Neural cell (in vitro differentiated cells): ENCODE results near the gene C1orf105.

Experiments
- CTCF ChIP-seq: fragments of 450-650 bp; IDR thresholded peaks from 2 replicates; pipeline ENCODE4 v1.5.1; 2014; ENCODE audit warnings: antibody characterized with exemption, mild to moderate bottlenecking, moderate library complexity; ENCODE audit not compliant: poor library complexity, severe bottlenecking
- EP300 ChIP-seq: fragments of 450-650 bp; conservative IDR thresholded peaks from 2 replicates; pipeline ENCODE4 v1.6.1; 2014; ENCODE audit warnings: antibody characterized with exemption, mild to moderate bottlenecking, moderate library complexity; ENCODE audit not compliant: poor library complexity, severe bottlenecking
- EZH2 ChIP-seq: fragments of 200-600, 300-800 bp; shearing (Covaris generic), sonication (generic); IDR thresholded peaks from 2 replicates; pipeline ENCODE4 v1.6.1; 2014; ENCODE audit warnings: antibody characterized with exemption, low read length, borderline replicate concordance, mild to moderate bottlenecking; ENCODE audit not compliant: insufficient read depth, poor library complexity, severe bottlenecking
- POLR2AphosphoS5 ChIP-seq: IDR thresholded peaks from 2 replicates; pipeline ENCODE4 v1.6.1; 2012
- RAD21 ChIP-seq: fragments of 450-650 bp; conservative IDR thresholded peaks from 2 replicates; pipeline ENCODE4 v1.6.1; 2014; ENCODE audit warnings: antibody characterized with exemption, mild to moderate bottlenecking, moderate library complexity
- REST ChIP-seq: IDR thresholded peaks from 2 replicates; pipeline ENCODE4 v1.6.1; 2012; ENCODE audit warnings: borderline replicate concordance
- TAF1 ChIP-seq: IDR thresholded peaks from 2 replicates; pipeline ENCODE4 v1.6.1; 2012; ENCODE audit warnings: low read depth

GRCh38 chr1:172431204-172431603 lies 10.7 kb downstream of the C1orf105 start:
- no peak for TF ChIP-seq CTCF
- TF ChIP-seq EZH2, result no peak
- no peak for TF ChIP-seq REST
- TF ChIP-seq RAD21, result no peak
- no peak for TF ChIP-seq POLR2AphosphoS5
- TF ChIP-seq TAF1, result no peak
- TF ChIP-seq EP300, result no peak
